ENCODE measurements around the gene ABHD13. TPM values are rescaled to one million over a fixed set of nuclear protein-coding genes. Genes with fewer than 3 reads are reported as not detected.
"Not testable (repeated sequence)": the region's sequence is repeated elsewhere in the genome, so short reads cannot be mapped to it uniquely, and the experiment has no call there.

Gene ABHD13
- total RNA-seq, 4 donors from 2014 or later, result 12.6 to 21.4 (median 18.4) TPM

DNA sequence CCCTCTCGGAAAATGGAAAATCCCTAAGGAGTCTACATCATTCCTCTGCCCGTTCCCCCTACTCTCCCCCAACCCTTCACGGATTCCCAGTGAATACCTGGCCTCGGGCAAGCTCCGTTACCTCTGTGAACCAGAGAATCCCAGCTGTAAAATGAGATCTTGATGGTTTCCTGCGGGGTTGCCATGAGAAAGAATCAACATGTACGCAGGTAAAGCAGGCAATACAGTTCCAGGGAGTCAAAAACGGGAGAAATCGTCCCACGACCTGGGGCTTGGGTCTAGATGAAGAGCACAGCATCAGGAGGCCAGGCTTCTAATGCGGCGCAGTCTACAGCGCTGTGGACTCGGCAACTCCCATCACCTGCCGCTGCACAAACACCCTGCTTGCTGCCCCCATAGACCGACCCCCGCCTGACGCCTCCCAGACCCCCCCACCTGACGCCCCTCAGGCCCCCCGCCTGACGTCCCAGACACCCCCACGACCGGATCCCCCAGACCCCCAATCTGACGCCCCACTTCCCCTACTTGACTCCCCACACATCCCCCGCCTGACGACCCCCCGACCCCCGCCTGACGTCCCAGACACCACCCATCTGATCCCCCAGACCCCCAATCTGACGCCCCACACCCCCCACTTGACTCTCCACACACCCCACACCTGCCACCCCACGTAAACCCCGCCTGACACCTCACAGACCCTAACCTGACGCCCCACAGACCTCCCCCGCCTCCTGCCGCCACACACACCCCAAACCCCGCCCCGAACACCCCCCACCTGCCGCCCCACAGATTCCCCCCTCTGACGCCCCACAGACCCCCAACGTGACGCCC is 3.5 kb upstream of the ABHD13 start:
- peak; percentile 29 to 44 for DNase-seq
- 9 to 14% methylated on average over 15 of the region's 41 CpGs for WGBS, 2 donors
- Histone ChIP-seq H3K4me3 (replicated peaks in 1 of 3) (peak overlapping the region in 1 of 3 donors; percentile 34), H3K4me1 (peaks cover 17 to 33% of the 10 kb centered on the region in 2 donors), H3K27me3 (no peaks in the 10 kb centered on the region), H3K36me3 (peaks cover 8 to 9% of the 10 kb centered on the region in 2 donors), H3K9me3 (no peaks in the 10 kb centered on the region), H3K27ac (peak overlapping the region; percentile 1 to 38 (median 34))
- TF ChIP-seq POLR2A (IDR thresholded peaks at IDR 0.05), result peak in 1 of 2 donors; percentile 10
- TF ChIP-seq, protein P1, sequence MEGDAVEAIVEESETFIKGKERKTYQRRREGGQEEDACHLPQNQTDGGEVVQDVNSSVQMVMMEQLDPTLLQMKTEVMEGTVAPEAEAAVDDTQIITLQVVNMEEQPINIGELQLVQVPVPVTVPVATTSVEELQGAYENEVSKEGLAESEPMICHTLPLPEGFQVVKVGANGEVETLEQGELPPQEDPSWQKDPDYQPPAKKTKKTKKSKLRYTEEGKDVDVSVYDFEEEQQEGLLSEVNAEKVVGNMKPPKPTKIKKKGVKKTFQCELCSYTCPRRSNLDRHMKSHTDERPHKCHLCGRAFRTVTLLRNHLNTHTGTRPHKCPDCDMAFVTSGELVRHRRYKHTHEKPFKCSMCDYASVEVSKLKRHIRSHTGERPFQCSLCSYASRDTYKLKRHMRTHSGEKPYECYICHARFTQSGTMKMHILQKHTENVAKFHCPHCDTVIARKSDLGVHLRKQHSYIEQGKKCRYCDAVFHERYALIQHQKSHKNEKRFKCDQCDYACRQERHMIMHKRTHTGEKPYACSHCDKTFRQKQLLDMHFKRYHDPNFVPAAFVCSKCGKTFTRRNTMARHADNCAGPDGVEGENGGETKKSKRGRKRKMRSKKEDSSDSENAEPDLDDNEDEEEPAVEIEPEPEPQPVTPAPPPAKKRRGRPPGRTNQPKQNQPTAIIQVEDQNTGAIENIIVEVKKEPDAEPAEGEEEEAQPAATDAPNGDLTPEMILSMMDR (IDR thresholded peaks at IDR 0.05), result no peak
- intact Hi-C loops (cut with DNase I), result no loop called here

DNA sequence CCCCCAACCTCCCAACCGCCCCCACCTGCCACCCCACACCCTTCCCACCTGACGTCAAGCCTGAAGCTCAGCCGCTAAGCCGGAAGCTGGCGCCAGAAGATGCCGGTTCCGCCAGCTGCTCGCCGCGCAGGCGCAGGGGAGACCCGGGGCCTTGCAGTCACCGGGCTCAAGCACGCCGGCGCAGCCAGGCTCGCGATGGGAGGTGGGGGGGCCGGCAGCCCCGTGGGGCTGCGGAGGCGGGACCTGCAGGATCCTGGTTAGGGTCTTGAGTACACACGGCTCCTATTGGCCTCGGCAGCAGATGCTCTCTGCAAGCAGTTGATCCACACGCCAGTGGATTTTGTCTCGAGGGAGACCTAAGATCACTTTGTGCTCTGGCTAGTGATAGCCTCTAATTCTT is 2.8 kb upstream of the ABHD13 start, which contains the start of gene LIG4:
Gene LIG4, minus strand, starts transcription at position 101 of the 400 bp plus-strand sequence. CDS start 4,268 bp downstream, outside the sequence.
- Histone ChIP-seq H3K9me3 (no peaks in the 10 kb centered on the region), H3K27me3 (no peaks in the 10 kb centered on the region), H3K27ac (peak within 1 kb of the TSS; percentile 1 to 68 (median 34)), H3K4me1 (peaks cover 25 to 41% of the 10 kb centered on the region in 2 donors), H3K4me3 (replicated peaks in 1 of 3) (peak within 1 kb of the TSS in 1 of 3 donors; percentile 34), H3K36me3 (peaks cover 1 to 4% of the 10 kb centered on the region in 2 donors)
- peak; percentile 95 to 96 for DNase-seq
- intact Hi-C loops (cut with DNase I), result no loop called here
- WGBS, 2 donors, result 0 to 2% methylated on average over 4 to 13 of the region's 26 CpGs
- peak in 1 of 2 donors; percentile 48 for TF ChIP-seq POLR2A (IDR thresholded peaks at IDR 0.05)
- TF ChIP-seq, protein P1 (IDR thresholded peaks at IDR 0.05), result no peak

DNA sequence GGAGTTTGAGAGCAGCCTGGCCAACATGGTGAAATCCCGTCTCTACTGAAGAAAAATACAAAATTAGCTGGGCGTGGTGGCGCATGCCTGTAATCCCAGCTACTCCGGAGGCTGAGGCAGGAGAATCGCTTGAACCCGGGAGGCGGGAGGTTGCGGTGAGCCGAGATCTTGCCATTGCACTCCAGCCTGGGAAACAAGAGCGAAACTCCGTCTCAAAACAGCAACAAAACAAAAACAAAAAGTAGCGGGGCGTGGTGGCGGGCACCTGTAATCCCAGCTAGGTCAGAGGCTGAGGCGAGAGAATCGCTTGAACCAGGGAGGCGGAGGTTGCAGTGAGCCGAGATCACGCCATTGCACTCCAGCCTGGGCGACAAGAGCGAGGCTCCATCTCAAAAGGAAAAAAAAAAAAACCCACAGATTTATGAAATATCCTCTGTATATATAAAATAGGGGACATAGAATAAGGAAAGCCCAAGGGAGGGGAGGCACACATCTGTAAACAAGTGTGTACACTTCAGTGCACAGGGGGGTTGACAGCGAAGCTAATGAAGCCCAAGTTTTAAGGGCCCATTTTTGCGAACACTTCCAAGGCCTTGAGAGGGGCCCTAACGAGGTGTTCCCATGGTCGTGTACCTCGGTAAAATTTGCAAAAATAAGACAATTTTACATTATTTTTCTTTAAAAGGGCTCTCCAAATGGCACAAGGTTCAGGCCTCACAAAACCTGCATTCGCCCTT is 717 bp upstream of the ABHD13 start:
- H3K27me3 ChIP-seq; H3K36me3 ChIP-seq; H3K9me3 ChIP-seq; intact Hi-C loops (cut with DNase I): not testable (repeated sequence)
- Histone ChIP-seq H3K4me3 (replicated peaks in 1 of 3) (peak overlapping the region; percentile 64 to 98 (median 91)), H3K27ac (peak overlapping the region; percentile 78 to 94 (median 85)), H3K4me1 (peaks cover 25 to 46% of the 10 kb centered on the region in 2 donors)
- WGBS, 2 donors, result 68% methylated on average over 27 of the region's 27 CpGs
- peak in 1 of 2 donors; percentile 9 for DNase-seq

DNA sequence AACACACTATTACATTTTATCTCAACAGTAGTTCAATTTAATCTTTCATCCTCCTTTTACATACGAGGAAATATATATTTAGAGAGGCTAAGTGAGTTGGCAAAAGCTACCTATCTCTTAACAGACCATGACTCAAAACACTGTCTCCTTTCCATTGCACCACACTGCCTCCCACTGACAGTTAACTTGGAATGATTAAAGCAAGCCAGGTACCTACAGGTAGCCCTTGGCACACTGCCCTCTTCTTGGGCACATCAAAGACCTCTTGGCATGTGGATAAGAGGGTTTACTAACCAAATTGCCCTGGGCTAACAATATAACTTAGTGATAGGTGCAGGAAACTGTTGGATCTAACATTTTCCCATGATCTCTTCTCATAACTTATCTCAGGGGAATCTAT is 1.8 kb downstream of the ABHD13 start:
- WGBS, 2 donors, result 37 to 49% methylated on average over 1 of the region's 1 CpG
- peaks cover 20 to 40% of the 10 kb centered on the region in 2 donors for H3K4me1 ChIP-seq
- H3K27ac ChIP-seq, result no peak overlapping the region
- H3K27me3 ChIP-seq, result no peaks in the 10 kb centered on the region
- no peaks in the 10 kb centered on the region for H3K36me3 ChIP-seq
- no peaks in the 10 kb centered on the region for H3K9me3 ChIP-seq
- intact Hi-C loops (cut with DNase I), result no loop called here
- peak; percentile 42 to 55 for DNase-seq
- H3K4me3 ChIP-seq (replicated peaks in 1 of 3), result no peak overlapping the region
- TF ChIP-seq, protein P1 (IDR thresholded peaks at IDR 0.05), result no peak
- TF ChIP-seq POLR2A (IDR thresholded peaks at IDR 0.05), result no peak

DNA sequence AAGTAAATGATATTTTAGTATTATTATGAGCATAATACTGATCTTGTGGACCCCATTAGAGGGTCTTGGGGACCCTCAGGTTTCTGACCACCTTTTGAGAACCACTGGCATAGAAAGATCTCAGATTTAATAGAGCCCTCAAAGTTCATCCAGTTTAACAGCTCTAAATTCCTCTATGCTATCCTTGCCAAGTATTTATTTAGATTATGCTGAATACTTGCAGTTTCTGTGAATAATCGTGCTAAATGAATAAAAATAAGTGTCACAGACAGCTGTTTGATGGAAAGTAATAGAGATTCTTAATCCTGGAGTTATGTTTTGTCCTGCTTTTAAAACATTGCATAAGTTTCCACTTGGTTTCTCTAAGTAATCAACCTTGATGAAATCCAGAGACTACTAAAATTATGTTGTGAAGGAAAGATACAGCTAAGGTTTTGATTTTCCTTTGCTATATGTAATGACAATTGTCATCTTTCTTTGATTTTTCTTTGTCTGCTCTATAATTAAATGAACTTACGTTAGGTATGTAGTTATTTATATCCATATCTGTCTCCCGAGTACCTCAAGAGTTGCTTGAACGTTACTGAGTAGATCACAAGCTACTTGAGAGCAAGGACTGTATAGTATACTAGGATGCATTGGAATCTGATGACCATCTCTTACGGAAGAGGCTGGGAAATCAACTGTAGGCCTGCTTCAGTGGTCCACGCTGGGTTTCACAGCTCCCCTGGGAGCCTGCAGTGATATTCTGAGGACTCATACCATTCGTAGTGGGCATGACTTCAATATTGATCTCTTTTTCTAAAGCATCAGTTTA is 5.7 kb downstream of the ABHD13 start:
- H3K4me3 ChIP-seq (replicated peaks in 1 of 3), result no peak overlapping the region
- no peaks in the 10 kb centered on the region for H3K9me3 ChIP-seq
- no peak overlapping the region for H3K27ac ChIP-seq
- H3K36me3 ChIP-seq, result no peaks in the 10 kb centered on the region
- TF ChIP-seq, protein P1 (IDR thresholded peaks at IDR 0.05), result no peak
- TF ChIP-seq POLR2A (IDR thresholded peaks at IDR 0.05), result no peak
- H3K27me3 ChIP-seq, result no peaks in the 10 kb centered on the region
- no peak for DNase-seq
- intact Hi-C loops (cut with DNase I), result no loop called here
- 81% methylated on average over 7 of the region's 7 CpGs for whole genome bisulfite sequencing, 2 donors
- peaks cover 15 to 20% of the 10 kb centered on the region in 2 donors for H3K4me1 ChIP-seq
